Astrocyte of the cerebellum (primary cell): ENCODE data around the gene POC5.

Experiments
- DNase-seq: peaks from one replicate; pipeline ENCODE4 v3.0.0-alpha.2; 2011; ENCODE audit warnings: low read depth
- H3K4me3 ChIP-seq: 2 replicates; pipeline ENCODE4 v1.5.1; 2011; ENCODE audit warnings: mild to moderate bottlenecking, low read depth, low read length, moderate library complexity
- CTCF ChIP-seq: IDR thresholded peaks from 2 replicates; pipeline ENCODE4 v1.5.1; 2012; ENCODE audit warnings: low read length, low read depth, moderate library complexity, mild to moderate bottlenecking; ENCODE audit errors: missing control alignments
- in situ Hi-C: cut with HindIII; loops from 2 replicates; pipeline ENCODE4 v1.10.0; 2017; ENCODE audit warnings: low sequenced_read_pairs

The POC5 gene

GRCh38 chr5:75686480-75686879 is 30.8 kb downstream of the POC5 start:
- H3K4me3 ChIP-seq: no peak overlapping the region
- no peak for DNase-seq
- TF ChIP-seq CTCF: no peak
- in situ Hi-C loops: no loop called here

- TF ChIP-seq CTCF: no peak
- no peak for DNase-seq
- H3K4me3 ChIP-seq: no peak overlapping the region
- in situ Hi-C loops: no loop called here
Observed at GRCh38 chr5:75685141-75685540, 32.1 kb downstream of the POC5 start.

- H3K4me3 ChIP-seq: no peak overlapping the region
- DNase-seq: peak; percentile 33
- in situ Hi-C loops: no loop called here
- TF ChIP-seq CTCF: peak; percentile 35
Observed at GRCh38 chr5:75681125-75681830, 36.0 kb downstream of the POC5 start.

- in situ Hi-C loops: no loop called here
- DNase-seq: no peak
- H3K4me3 ChIP-seq: no peak overlapping the region
- TF ChIP-seq CTCF: no peak
Observed at GRCh38 chr5:75678155-75678554, 39.1 kb downstream of the POC5 start.

GRCh38 chr5:75677607-75678006 is 39.6 kb downstream of the POC5 start:
- H3K4me3 ChIP-seq: no peak overlapping the region

GRCh38 chr5:75675783-75676182 is 41.5 kb downstream of the POC5 start:
- H3K4me3 ChIP-seq: no peak overlapping the region
- no peak for DNase-seq
- in situ Hi-C loops: no loop called here
- no peak for TF ChIP-seq CTCF

More at GRCh38 chr5:75677607-75678006, 39.6 kb downstream of the POC5 start:
- DNase-seq: no peak
- in situ Hi-C loops: no loop called here
- TF ChIP-seq CTCF: no peak
